ENCODE results near the gene DDI1. TPM values are rescaled to one million over a fixed set of nuclear protein-coding genes. Genes with fewer than 3 reads are reported as not detected.

Gene DDI1
- total and polyA plus RNA-seq, 9 donors, result not detected

DNA sequence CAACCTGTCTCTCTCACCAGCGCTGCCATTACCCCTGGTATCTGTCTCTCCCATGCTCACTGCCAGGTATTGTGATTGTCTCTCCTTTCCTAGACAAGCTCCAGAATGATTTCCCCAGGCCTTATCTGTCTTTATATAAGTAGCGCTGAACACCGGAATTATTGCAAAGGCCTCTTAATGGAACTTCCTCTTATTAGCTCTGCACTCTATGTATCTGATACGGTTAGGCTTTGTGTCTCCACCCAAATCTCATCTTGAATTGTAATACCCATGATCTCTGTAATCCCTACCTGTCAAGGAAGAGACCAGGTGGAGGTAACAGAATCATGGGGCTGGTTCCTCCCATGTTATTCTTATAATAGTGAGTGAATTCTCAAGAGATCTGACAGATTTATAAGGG lies 39.3 kb downstream of the DDI1 start:
- 92% methylated on average over 1 of the region's 4 CpGs for WGBS (ENCODE audit: insufficient coverage)
- Histone ChIP-seq H3K27ac (ENCODE audit: low read length) (no peak overlapping the region), H3K27me3 (ENCODE audit: control insufficient read depth, insufficient read depth, low read length) (no peaks in the 10 kb centered on the region), H3K36me3 (ENCODE audit: control insufficient read depth, insufficient read depth, low read length) (no peaks in the 10 kb centered on the region), H3K4me3 (ENCODE audit: low read length) (no peak overlapping the region), H3K9me3 (replicated peaks; ENCODE audit: control insufficient read depth, low read depth, low read length) (no peaks in the 10 kb centered on the region), H3K4me1 (ENCODE audit: control insufficient read depth, insufficient read depth, low read length) (no peaks in the 10 kb centered on the region)
- no peak for DNase-seq

DNA sequence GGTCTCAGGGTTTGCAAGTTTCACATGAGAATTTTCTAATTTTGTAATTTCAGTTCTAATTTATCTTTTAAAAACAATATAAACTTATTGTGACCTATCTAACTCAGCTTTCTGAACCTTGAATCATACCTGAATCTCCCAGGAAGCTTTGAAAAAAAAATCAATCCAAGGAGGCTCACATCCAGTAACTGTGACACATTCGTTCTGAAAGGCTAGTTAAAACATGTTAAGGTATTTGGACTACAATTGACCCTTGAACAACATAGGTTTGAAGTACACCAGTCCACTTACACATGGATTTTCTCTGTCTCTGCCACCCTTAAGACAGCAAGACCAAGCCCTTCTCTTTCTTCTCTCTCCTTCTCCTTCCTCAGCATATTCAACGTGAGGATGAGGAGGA lies 40.0 kb downstream of the DDI1 start:
- no peak for DNase-seq
- Histone ChIP-seq H3K9me3 (replicated peaks; ENCODE audit: control insufficient read depth, low read depth, low read length) (no peaks in the 10 kb centered on the region), H3K27me3 (ENCODE audit: control insufficient read depth, insufficient read depth, low read length) (no peaks in the 10 kb centered on the region), H3K27ac (ENCODE audit: low read length) (no peak overlapping the region), H3K36me3 (ENCODE audit: control insufficient read depth, insufficient read depth, low read length) (no peaks in the 10 kb centered on the region), H3K4me3 (ENCODE audit: low read length) (no peak overlapping the region), H3K4me1 (ENCODE audit: control insufficient read depth, insufficient read depth, low read length) (no peaks in the 10 kb centered on the region)
- WGBS (ENCODE audit: insufficient coverage), result no CpG with 5 or more reads among the region's 2 CpGs

DNA sequence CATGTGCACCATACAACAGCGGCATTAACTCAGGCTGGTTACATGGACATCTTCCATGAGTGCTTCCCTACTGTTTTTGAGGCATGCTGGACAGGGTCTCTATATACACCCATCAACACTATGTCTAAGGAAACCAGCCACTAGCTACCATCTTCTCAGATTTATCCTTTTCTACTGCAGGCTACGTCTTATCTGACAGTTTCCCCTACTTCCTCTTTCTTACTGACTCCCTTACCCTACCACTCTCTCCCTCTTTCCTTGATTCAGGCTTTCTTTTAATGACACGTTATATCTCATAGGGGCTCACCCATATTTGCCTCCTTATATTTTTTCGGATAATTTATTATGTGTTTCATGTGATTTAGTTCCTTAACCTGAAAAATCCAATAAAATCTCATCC lies 41.8 kb downstream of the DDI1 start:
- WGBS (ENCODE audit: insufficient coverage), result 86% methylated on average over 2 of the region's 4 CpGs

DNA sequence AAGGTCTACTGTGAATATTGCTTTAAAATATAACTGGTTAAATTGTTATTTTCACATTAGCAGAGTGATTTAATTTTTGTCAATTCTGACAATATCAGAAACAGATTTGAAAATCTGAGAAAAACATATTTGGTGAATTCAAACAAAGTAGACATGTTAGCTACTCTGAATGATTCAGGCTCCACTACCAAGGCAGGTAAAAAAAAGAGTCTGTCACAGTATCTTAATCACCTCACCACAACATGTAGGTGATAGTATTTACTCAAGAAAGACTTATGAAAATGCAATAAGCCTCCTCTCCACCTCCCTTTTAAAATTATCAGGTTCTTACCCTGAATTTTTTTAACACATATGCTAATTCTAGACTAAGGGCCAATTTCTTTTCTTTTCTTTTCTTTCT lies 42.6 kb downstream of the DDI1 start:
- no peak for DNase-seq
- H3K27ac ChIP-seq (ENCODE audit: low read length), result no peak overlapping the region
- H3K4me1 ChIP-seq (ENCODE audit: control insufficient read depth, insufficient read depth, low read length), result no peaks in the 10 kb centered on the region

More for the DNA sequence above, 41.8 kb downstream of the DDI1 start:
- Histone ChIP-seq H3K27me3 (ENCODE audit: control insufficient read depth, insufficient read depth, low read length) (no peaks in the 10 kb centered on the region), H3K4me1 (ENCODE audit: control insufficient read depth, insufficient read depth, low read length) (no peaks in the 10 kb centered on the region), H3K9me3 (replicated peaks; ENCODE audit: control insufficient read depth, low read depth, low read length) (no peaks in the 10 kb centered on the region), H3K27ac (ENCODE audit: low read length) (no peak overlapping the region), H3K36me3 (ENCODE audit: control insufficient read depth, insufficient read depth, low read length) (no peaks in the 10 kb centered on the region), H3K4me3 (ENCODE audit: low read length) (no peak overlapping the region)
- DNase-seq, result no peak

DNA sequence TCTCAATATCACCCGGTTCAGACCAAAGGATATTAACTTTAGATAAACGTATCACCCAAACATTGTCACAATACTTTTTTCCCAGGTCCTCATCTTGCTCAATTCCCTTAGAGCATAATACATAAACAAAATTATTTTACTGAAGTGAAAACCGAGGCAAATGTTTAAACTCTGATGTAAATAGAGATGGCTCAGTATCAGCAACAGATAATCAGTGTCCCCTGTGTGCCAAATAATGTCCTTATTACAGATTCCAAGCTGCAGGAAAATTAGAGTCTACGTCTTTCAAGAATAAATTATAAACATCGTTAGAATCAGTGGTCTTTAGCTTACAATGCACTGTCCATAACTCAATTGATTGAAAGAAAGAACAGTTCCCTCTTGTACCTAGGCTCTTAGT lies 50.2 kb downstream of the DDI1 start:
- Histone ChIP-seq H3K27me3 (ENCODE audit: control insufficient read depth, insufficient read depth, low read length) (no peaks in the 10 kb centered on the region), H3K4me1 (ENCODE audit: control insufficient read depth, insufficient read depth, low read length) (peaks cover 6% of the 10 kb centered on the region), H3K9me3 (replicated peaks; ENCODE audit: control insufficient read depth, low read depth, low read length) (no peaks in the 10 kb centered on the region), H3K4me3 (ENCODE audit: low read length) (no peak overlapping the region), H3K27ac (ENCODE audit: low read length) (no peak overlapping the region), H3K36me3 (ENCODE audit: control insufficient read depth, insufficient read depth, low read length) (no peaks in the 10 kb centered on the region)
- DNase-seq, result no peak
- 77% methylated on average over 3 of the region's 5 CpGs for WGBS (ENCODE audit: insufficient coverage)

More for the DNA sequence above, 42.6 kb downstream of the DDI1 start:
- H3K4me3 ChIP-seq (ENCODE audit: low read length), result no peak overlapping the region
- no peaks in the 10 kb centered on the region for H3K9me3 ChIP-seq (replicated peaks; ENCODE audit: control insufficient read depth, low read depth, low read length)
- H3K27me3 ChIP-seq (ENCODE audit: control insufficient read depth, insufficient read depth, low read length), result no peaks in the 10 kb centered on the region
- H3K36me3 ChIP-seq (ENCODE audit: control insufficient read depth, insufficient read depth, low read length), result no peaks in the 10 kb centered on the region

Other genes with a start within 250 kb of the DDI1 start
- gene PDGFD, start 127.5 kb downstream of the DDI1 start, total RNA-seq, result 25.7 TPM
- gene PDGFD, start 127.5 kb downstream of the DDI1 start, polyA plus RNA-seq (ENCODE audit: insufficient read depth in 1 of 8, insufficient read length in 8 of 8, low replicate concordance in 1 of 8), result 10 to 100 TPM; 10.3 to 23.3 (median 18.2) TPM

All from muscle of leg (tissue), 11 donors.